ENCODE measurements around the gene SDK1. TPM values are rescaled to one million over a fixed set of nuclear protein-coding genes. Genes with fewer than 3 reads are reported as not detected.

Gene SDK1
- total RNA-seq, 1 experiment from 2014 or later, result 7.1 TPM

DNA sequence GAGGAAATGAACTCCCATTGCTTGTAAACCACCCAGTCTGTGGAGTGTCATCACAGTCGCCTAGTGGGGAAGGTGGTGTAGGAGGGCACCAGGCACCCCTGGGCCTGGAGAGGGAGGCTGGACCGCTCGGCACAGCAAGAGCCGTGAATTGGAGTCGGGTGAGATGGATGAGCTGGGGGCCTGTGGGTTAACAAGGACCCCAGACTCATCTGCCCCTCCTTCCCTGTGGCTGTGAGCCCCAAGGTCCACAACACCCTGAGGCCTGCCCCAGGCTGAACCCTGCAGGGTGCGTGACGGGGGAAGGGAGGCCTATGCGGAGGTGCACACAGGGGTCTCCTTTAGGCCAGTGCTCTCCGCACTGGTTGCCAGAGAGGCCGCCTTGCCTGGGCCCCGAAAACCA, 799.6 kb downstream of the SDK1 start:
- CTCF ChIA-PET, result no interaction called here
- H3K4me3 Mint-ChIP-seq (ENCODE audit: unreplicated experiment), result no peak overlapping the region
- DNase-seq, result no peak

GRCh38 chr7:4102231-4102841, 801.3 kb downstream of the SDK1 start:
- H3K27me3 ChIP-seq (replicated peaks; ENCODE audit: control insufficient read depth, insufficient read depth, low read length), result no peaks in the 10 kb centered on the region
- no peaks in the 10 kb centered on the region for H3K27me3 Mint-ChIP-seq (ENCODE audit: insufficient read depth, unreplicated experiment)
- CTCF ChIA-PET, result interaction anchor here (0.7 kb wide), 1 partner anchor 818 kb away, joined by 6 read pairs; no protein-coding TSS in a partner anchor
- no peaks in the 10 kb centered on the region for H3K36me3 Mint-ChIP-seq (ENCODE audit: insufficient read depth, unreplicated experiment)
- intact Hi-C loops (cut with micrococcal nuclease; ENCODE audit: unreplicated experiment), result no loop called here
- no peak for DNase-seq
- TF ChIP-seq, protein P1, sequence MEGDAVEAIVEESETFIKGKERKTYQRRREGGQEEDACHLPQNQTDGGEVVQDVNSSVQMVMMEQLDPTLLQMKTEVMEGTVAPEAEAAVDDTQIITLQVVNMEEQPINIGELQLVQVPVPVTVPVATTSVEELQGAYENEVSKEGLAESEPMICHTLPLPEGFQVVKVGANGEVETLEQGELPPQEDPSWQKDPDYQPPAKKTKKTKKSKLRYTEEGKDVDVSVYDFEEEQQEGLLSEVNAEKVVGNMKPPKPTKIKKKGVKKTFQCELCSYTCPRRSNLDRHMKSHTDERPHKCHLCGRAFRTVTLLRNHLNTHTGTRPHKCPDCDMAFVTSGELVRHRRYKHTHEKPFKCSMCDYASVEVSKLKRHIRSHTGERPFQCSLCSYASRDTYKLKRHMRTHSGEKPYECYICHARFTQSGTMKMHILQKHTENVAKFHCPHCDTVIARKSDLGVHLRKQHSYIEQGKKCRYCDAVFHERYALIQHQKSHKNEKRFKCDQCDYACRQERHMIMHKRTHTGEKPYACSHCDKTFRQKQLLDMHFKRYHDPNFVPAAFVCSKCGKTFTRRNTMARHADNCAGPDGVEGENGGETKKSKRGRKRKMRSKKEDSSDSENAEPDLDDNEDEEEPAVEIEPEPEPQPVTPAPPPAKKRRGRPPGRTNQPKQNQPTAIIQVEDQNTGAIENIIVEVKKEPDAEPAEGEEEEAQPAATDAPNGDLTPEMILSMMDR (IDR thresholded peaks at IDR 0.05; ENCODE audit: insufficient read depth in 1 of 2, low read depth in 1 of 2, low read length in 1 of 2, severe bottlenecking in 1 of 2, unreplicated experiment in 1 of 2), result no peak
- H3K4me1 Mint-ChIP-seq (ENCODE audit: low read depth, unreplicated experiment), result no peaks in the 10 kb centered on the region
- POLR2A ChIA-PET, result no interaction called here
- no TSS peak for BruUV-seq (replicated peaks)
- H3K36me3 ChIP-seq (ENCODE audit: control insufficient read depth, insufficient read depth, low read length), result no peaks in the 10 kb centered on the region
- no peaks in the 10 kb centered on the region for H3K4me1 ChIP-seq
- H3K9me3 Mint-ChIP-seq (ENCODE audit: unreplicated experiment), result no peaks in the 10 kb centered on the region
- no peak overlapping the region for H3K4me3 Mint-ChIP-seq (ENCODE audit: unreplicated experiment)
- no peak overlapping the region for H3K4me3 ChIP-seq (ENCODE audit: low read depth, low read length)
- no peaks in the 10 kb centered on the region for H3K9me3 ChIP-seq
- H3K27ac Mint-ChIP-seq (ENCODE audit: unreplicated experiment), result no peak overlapping the region

More for the DNA sequence above, 799.6 kb downstream of the SDK1 start:
- no TSS peak for BruUV-seq (replicated peaks)
- no peaks in the 10 kb centered on the region for H3K27me3 Mint-ChIP-seq (ENCODE audit: insufficient read depth, unreplicated experiment)
- H3K27me3 ChIP-seq (replicated peaks; ENCODE audit: control insufficient read depth, insufficient read depth, low read length), result no peaks in the 10 kb centered on the region
- TF ChIP-seq, protein P1 (IDR thresholded peaks at IDR 0.05; ENCODE audit: insufficient read depth in 1 of 2, low read depth in 1 of 2, low read length in 1 of 2, severe bottlenecking in 1 of 2, unreplicated experiment in 1 of 2), result no peak
- H3K9me3 Mint-ChIP-seq (ENCODE audit: unreplicated experiment), result no peaks in the 10 kb centered on the region
- H3K4me1 ChIP-seq, result no peaks in the 10 kb centered on the region
- H3K27ac Mint-ChIP-seq (ENCODE audit: unreplicated experiment), result no peak overlapping the region
- H3K36me3 Mint-ChIP-seq (ENCODE audit: insufficient read depth, unreplicated experiment), result no peaks in the 10 kb centered on the region
- H3K4me1 Mint-ChIP-seq (ENCODE audit: low read depth, unreplicated experiment), result no peaks in the 10 kb centered on the region
- intact Hi-C loops (cut with micrococcal nuclease; ENCODE audit: unreplicated experiment), result no loop called here
- POLR2A ChIA-PET, result no interaction called here
- H3K4me3 ChIP-seq (ENCODE audit: low read depth, low read length), result no peak overlapping the region
- H3K9me3 ChIP-seq, result no peaks in the 10 kb centered on the region
- H3K36me3 ChIP-seq (ENCODE audit: control insufficient read depth, insufficient read depth, low read length), result no peaks in the 10 kb centered on the region

DNA sequence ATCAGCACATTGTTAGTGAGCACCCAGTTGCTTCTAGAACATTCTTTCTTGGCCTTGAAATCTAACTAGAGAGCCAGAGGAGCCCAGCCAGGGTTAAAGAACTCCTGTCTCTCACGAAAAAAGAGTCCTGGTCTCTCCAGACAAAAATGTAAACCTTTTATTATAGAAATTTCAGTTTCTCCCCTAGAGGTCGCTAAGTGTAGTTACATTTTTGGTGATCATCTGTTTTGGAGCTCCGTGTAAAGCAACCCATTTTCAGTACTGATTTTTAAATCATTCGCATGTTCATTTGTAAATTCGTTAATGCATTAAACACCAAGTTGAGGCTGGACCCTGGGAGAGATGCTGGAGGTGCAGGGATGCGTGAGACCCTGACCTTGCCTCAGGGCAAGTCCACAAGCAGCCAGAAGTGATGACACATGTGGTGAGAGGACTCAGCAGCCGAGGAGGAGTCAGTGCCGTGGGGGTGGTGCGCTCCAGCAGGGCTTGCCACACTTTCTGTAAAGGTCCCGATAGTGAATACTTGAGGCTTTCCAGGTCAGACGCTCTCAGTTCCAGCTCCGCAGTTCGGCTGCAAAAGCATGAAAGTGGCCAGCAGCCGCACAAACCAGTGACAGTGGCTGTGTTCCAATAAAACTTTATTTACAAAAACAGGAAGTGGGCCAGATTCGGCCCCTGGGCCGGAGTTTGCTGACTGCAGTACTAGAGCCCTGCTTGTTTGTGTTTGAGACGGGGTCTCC, 802.5 kb downstream of the SDK1 start:
- CTCF ChIA-PET, result interaction anchor here (0.7 to 1.0 kb wide), 3 partner anchors 61 to 817 kb away, joined by 4 to 7 read pairs (median 6); no protein-coding TSS in a partner anchor
- TF ChIP-seq, protein P1 (IDR thresholded peaks at IDR 0.05; ENCODE audit: insufficient read depth in 1 of 2, low read depth in 1 of 2, low read length in 1 of 2, severe bottlenecking in 1 of 2, unreplicated experiment in 1 of 2), result no peak
- H3K27ac Mint-ChIP-seq (ENCODE audit: unreplicated experiment), result no peak overlapping the region
- no peaks in the 10 kb centered on the region for H3K36me3 Mint-ChIP-seq (ENCODE audit: insufficient read depth, unreplicated experiment)
- Histone ChIP-seq H3K36me3 (ENCODE audit: control insufficient read depth, insufficient read depth, low read length) (no peaks in the 10 kb centered on the region), H3K9me3 (no peaks in the 10 kb centered on the region), H3K27me3 (replicated peaks; ENCODE audit: control insufficient read depth, insufficient read depth, low read length) (no peaks in the 10 kb centered on the region), H3K4me1 (no peaks in the 10 kb centered on the region), H3K4me3 (ENCODE audit: low read depth, low read length) (no peak overlapping the region)
- no peak for DNase-seq
- H3K9me3 Mint-ChIP-seq (ENCODE audit: unreplicated experiment), result no peaks in the 10 kb centered on the region
- no peak overlapping the region for H3K4me3 Mint-ChIP-seq (ENCODE audit: unreplicated experiment)
- BruUV-seq (replicated peaks), result no TSS peak
- POLR2A ChIA-PET, result no interaction called here
- intact Hi-C loops (cut with micrococcal nuclease; ENCODE audit: unreplicated experiment), result no loop called here
- no peaks in the 10 kb centered on the region for H3K4me1 Mint-ChIP-seq (ENCODE audit: low read depth, unreplicated experiment)
- no peaks in the 10 kb centered on the region for H3K27me3 Mint-ChIP-seq (ENCODE audit: insufficient read depth, unreplicated experiment)

Data from Caco-2 (cell line).